GM12878 (cell line): ENCODE data around the gene PRKCI. TPM values are rescaled to one million over a fixed set of nuclear protein-coding genes. Genes with fewer than 3 reads are reported as not detected.
A peak's percentile ranks its signal among the peaks of the same experiment; 100 is the strongest.

Experiments
- ATAC-seq: fragments of 200-7000 bp; cut with Tn5 transposase; 3 replicates; pipeline ENCODE4 v1.9.1; 2020; ENCODE audit warnings: mild to moderate bottlenecking, moderate library complexity
- BruUV-seq: library from RNA; stranded (reverse); fragments of 400-500 nt; replicated peaks from 2 replicates; lab custom pipeline; 2021; lab: Mats Ljungman, UMichigan
- CTCF ChIA-PET: fragments of 300-600 bp; sonication (Branson Sonifier 250); formaldehyde crosslinking; extraction: SDS; loops from one replicate; lab custom pipeline; 2021; ENCODE audit warnings: inconsistent platforms; lab: Yijun Ruan, JAX
- POLR2A ChIA-PET: fragments of 350-600 bp; formaldehyde crosslinking; extraction: SDS; loops from one replicate; lab custom pipeline; 2021; ENCODE audit warnings: inconsistent platforms; lab: Charles Lee
- RAD21 ChIA-PET: fragments of 300-600 bp; sonication (Branson Sonifier 250); formaldehyde crosslinking; loops from one replicate; lab custom pipeline; 2023; ENCODE audit warnings: antibody characterized with exemption; ENCODE audit not compliant: unreplicated experiment; lab: Charles Lee
- SMC1A ChIA-PET: fragments of 300-600 bp; sonication (Branson Sonifier 250); formaldehyde crosslinking; loops from one replicate; lab custom pipeline; 2023; ENCODE audit not compliant: unreplicated experiment, uncharacterized antibody; lab: Charles Lee
- DNase-seq: peaks from one replicate; pipeline ENCODE4 v3.0.0-alpha.2; 2011; ENCODE audit warnings: low read depth, low spot score
- FAIRE-seq: peaks from 3 replicates; lab custom pipeline; 2011; peaks lifted over from hg19 to GRCh38; lab: Jason Lieb, UNC
- H2AFZ ChIP-seq: 2 replicates; pipeline ENCODE4 v1.6.0; 2011; ENCODE audit warnings: low read depth, low read length, control low read depth; ENCODE audit not compliant: control insufficient read depth
- H3K27ac ChIP-seq: 2 replicates; pipeline ENCODE4 v1.5.1; 2011; ENCODE audit warnings: control low read depth; ENCODE audit not compliant: control insufficient read depth, insufficient read depth
- H3K27me3 ChIP-seq, 2 experiments: replicated peaks in 1 of 2; 2 replicates each; pipeline versions ENCODE4 v1.6.0 to v1.6.1; 2011; ENCODE audit warnings: low read length in 1 of 2; ENCODE audit not compliant: control insufficient read depth in 2 of 2, insufficient read depth in 2 of 2
- H3K36me3 ChIP-seq, 2 experiments: 2 replicates each; pipeline ENCODE4 v1.5.1; 2011; ENCODE audit warnings: low read length in 1 of 2; ENCODE audit not compliant: control insufficient read depth in 2 of 2, insufficient read depth in 2 of 2
- H3K4me1 ChIP-seq: 2 replicates; pipeline ENCODE4 v1.6.1; 2011; ENCODE audit warnings: mild to moderate bottlenecking, low read length, moderate library complexity, mixed read lengths; ENCODE audit not compliant: control insufficient read depth, insufficient read depth
- H3K4me2 ChIP-seq: 2 replicates; pipeline ENCODE4 v1.6.0; 2011; ENCODE audit warnings: control low read depth; ENCODE audit not compliant: control insufficient read depth, insufficient read depth
- H3K4me3 ChIP-seq: fragments of 200-600 bp; sonication (generic); 2 replicates; pipeline ENCODE4 v1.5.1; 2016
- H3K79me2 ChIP-seq: 2 replicates; pipeline ENCODE4 v1.6.0; 2011; ENCODE audit warnings: low read length; ENCODE audit not compliant: control insufficient read depth, insufficient read depth
- H3K9ac ChIP-seq: 2 replicates; pipeline ENCODE4 v1.8.0; 2011; ENCODE audit warnings: low read length, control low read depth, mixed read lengths; ENCODE audit not compliant: control insufficient read depth, insufficient read depth
- H3K9me3 ChIP-seq: replicated peaks from 3 replicates; pipeline ENCODE4 v1.5.1; 2011; ENCODE audit warnings: mild to moderate bottlenecking, low read length; ENCODE audit not compliant: control insufficient read depth, insufficient read depth
- H4K20me1 ChIP-seq: 2 replicates; pipeline ENCODE4 v1.6.0; 2011; ENCODE audit not compliant: control insufficient read depth, insufficient read depth
- BCL11A ChIP-seq: IDR thresholded peaks from 2 replicates; pipeline ENCODE4 v1.6.1; 2011; ENCODE audit warnings: low read depth, low read length
- RAD21 ChIP-seq: IDR thresholded peaks from 2 replicates; pipeline ENCODE4 v1.6.1; 2011; ENCODE audit warnings: mild to moderate bottlenecking, low read depth, low read length, moderate library complexity; ENCODE audit not compliant: insufficient read depth
- ZNF622 ChIP-seq: fragments of 450-650 bp; IDR thresholded peaks from 2 replicates; pipeline ENCODE4 v1.6.1; 2017; ENCODE audit warnings: mild to moderate bottlenecking, inconsistent platforms
- WGBS: methylation state at CpG from one replicate; pipeline ENCODE4 v1.1.6; 2016; ENCODE audit warnings: low lambda C conversion rate; ENCODE audit not compliant: insufficient replicate concordance, insufficient coverage; ENCODE audit errors: missing lambda C conversion rate; 5-methylcytosine and 5-hydroxymethylcytosine counted together
- in situ Hi-C: fragments of 300-500 bp; cut with MboI; formaldehyde crosslinking; loops from 9 replicates; pipeline ENCODE4 v1.14.3; 2018; ENCODE audit warnings: mixed read lengths
- intact Hi-C: fragments of 100-400 bp; cut with micrococcal nuclease; formaldehyde crosslinking; loops from one replicate; pipeline ENCODE4 v1.14.2; 2022; ENCODE audit not compliant: unreplicated experiment
- polyA plus RNA-seq, 11 experiments: library from polyadenylated mRNA; depleted of rRNA in 4 of 11; unstranded in 6 of 11; stranded (reverse) in 5 of 11; fragments of >200 nt; fragmentation: Nextera tagmentation in 4 of 11; fragmentation: Illumina TruSeq in 1 of 11; extraction: Ambion mirVana in 4 of 11; extraction: Trizol in 1 of 11; gene quantifications; 1 replicate in 1 of 11; 2 replicates in 10 of 11; pipeline versions ENCODE4 v1.2.1 to v1.2.3, GENCODE V29; 2011 to 2016; ENCODE audit warnings: inconsistent platforms in 2 of 11, missing spikeins in 2 of 11, low read depth in 1 of 11
- small RNA-seq: library from RNA; depleted of rRNA; stranded (forward); fragments of <200 nt; gene quantifications from one replicate; pipeline ENCODE3, GENCODE V24; 2014
- total RNA-seq, 4 experiments: library from RNA; depleted of rRNA in 3 of 4; stranded (reverse); fragments of >200 nt in 3 of 4; fragmentation: Illumina TruSeq in 1 of 4; extraction: Trizol in 1 of 4; gene quantifications; 2 replicates each; pipeline versions ENCODE4 v1.2.1 to v1.2.3, GENCODE V29; 2013 to 2021

Gene PRKCI
- total and polyA plus RNA-seq, 10 of the 15 experiments (the other 5 are each of a cell fraction or from before 2014, with no cell fraction given) = 3.5 to 15.4 (median 11.8) TPM

DNA sequence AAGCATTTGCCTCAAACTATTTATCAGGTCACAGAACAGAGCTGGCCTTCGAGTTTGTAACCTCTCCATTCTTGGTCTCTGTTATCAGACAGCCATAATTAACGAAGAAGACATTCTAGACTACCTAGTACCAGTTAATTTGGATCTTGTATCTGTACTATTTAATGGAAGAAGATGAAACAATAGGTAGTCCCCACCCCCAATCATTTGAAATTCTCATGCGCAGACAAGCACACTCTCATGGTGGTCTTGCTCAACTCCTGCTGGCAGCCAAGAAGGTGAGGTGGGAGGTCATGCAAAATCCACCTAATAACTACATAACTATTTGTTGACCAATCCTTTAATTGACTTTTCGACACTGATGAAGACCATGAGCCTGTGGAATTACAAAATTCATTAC lies 132.5 kb downstream of the PRKCI start:
- H3K79me2 ChIP-seq = peaks cover 11% of the 10 kb centered on the region
- FAIRE-seq (no peak), ATAC-seq (no peak), DNase-seq (no peak)
- in situ Hi-C loops (no loop called here), intact Hi-C loops (loop anchor here (5.0 to 10.0 kb wide), 6 partner anchors 97 to 1453 kb away; partner anchors contain the start of genes MYNN, PHC3 and TNIK)
- H3K9me3 ChIP-seq = no peaks in the 10 kb centered on the region
- H4K20me1 ChIP-seq = no peaks in the 10 kb centered on the region
- H3K9ac ChIP-seq = no peak overlapping the region
- no peaks in the 10 kb centered on the region for H3K36me3 ChIP-seq
- CTCF ChIA-PET = no interaction called here
- RAD21 ChIA-PET = no interaction called here
- peak overlapping the region; percentile 97 for H3K4me2 ChIP-seq
- H3K27me3 ChIP-seq = no peaks in the 10 kb centered on the region
- SMC1A ChIA-PET = interaction anchor here (1.0 to 1.2 kb wide), 2 partner anchors 20 to 377 kb away, joined by 3 read pairs; no protein-coding TSS in a partner anchor
- peaks cover 42% of the 10 kb centered on the region for H3K4me1 ChIP-seq
- TF ChIP-seq RAD21 (no peak), BCL11A (no peak), ZNF622 (no peak)
- H2AFZ ChIP-seq = no peak overlapping the region
- H3K4me3 ChIP-seq = no peak overlapping the region
- POLR2A ChIA-PET = no interaction called here
- WGBS = 89% methylated on average over 4 of the region's 4 CpGs
- BruUV-seq = no TSS peak
- no peak overlapping the region for H3K27ac ChIP-seq

Small RNA genes within 50 kb of the gene (small RNA-seq; reads per million reads assigned to genes)
- not detected for gene RF00019

Other genes with a start within 250 kb of the PRKCI start
- 35.6 and 35.9 TPM in 2 replicates for gene GPR160, start 184.4 kb upstream of the PRKCI start, total RNA-seq (2014; rRNA removed)
- gene GPR160, start 184.4 kb upstream of the PRKCI start, total RNA-seq (2014; rRNA removed; fragmentation: Illumina TruSeq; extraction: Trizol) = 36.3 and 36.4 TPM in 2 replicates
- gene GPR160, start 184.4 kb upstream of the PRKCI start, total RNA-seq (2021) = 21.7 and 24.6 TPM in 2 replicates
- gene GPR160, start 184.4 kb upstream of the PRKCI start, polyA plus RNA-seq (2011; rRNA removed) = 1.2 and 2.2 TPM in 2 replicates
- gene GPR160, start 184.4 kb upstream of the PRKCI start, polyA plus RNA-seq (2014; fragmentation: Illumina TruSeq; extraction: Trizol) = 41.9 and 44.1 TPM in 2 replicates
- 10 to 100 TPM in 1 of 2 experiments, 1 to 10 TPM in 1; 8.8 to 14.4 TPM for gene GPR160, start 184.4 kb upstream of the PRKCI start, polyA plus RNA-seq (2014; fragmentation: Nextera tagmentation; extraction: Ambion mirVana)
- gene GPR160, start 184.4 kb upstream of the PRKCI start, polyA plus RNA-seq (2014; rRNA removed) = 25.9 and 28.2 TPM in 2 replicates
- 10 to 100 TPM; 53.9 to 57.7 TPM for gene GPR160, start 184.4 kb upstream of the PRKCI start, polyA plus RNA-seq (2016; fragmentation: Nextera tagmentation; extraction: Ambion mirVana)
- gene PHC3, start 40.7 kb upstream of the PRKCI start, total RNA-seq (2014; rRNA removed) = 14.2 and 15.2 TPM in 2 replicates
- gene PHC3, start 40.7 kb upstream of the PRKCI start, total RNA-seq (2014; rRNA removed; fragmentation: Illumina TruSeq; extraction: Trizol) = 20.5 and 25.2 TPM in 2 replicates
- 25.4 and 31.0 TPM in 2 replicates for gene PHC3, start 40.7 kb upstream of the PRKCI start, total RNA-seq (2021)
- gene PHC3, start 40.7 kb upstream of the PRKCI start, polyA plus RNA-seq (2011; rRNA removed) = 36.4 and 58.0 TPM in 2 replicates
- 18.9 and 21.4 TPM in 2 replicates for gene PHC3, start 40.7 kb upstream of the PRKCI start, polyA plus RNA-seq (2014; fragmentation: Illumina TruSeq; extraction: Trizol)
- gene PHC3, start 40.7 kb upstream of the PRKCI start, polyA plus RNA-seq (2014; fragmentation: Nextera tagmentation; extraction: Ambion mirVana) = 1 to 10 TPM; 3.3 to 5.8 TPM
- 12.1 and 15.0 TPM in 2 replicates for gene PHC3, start 40.7 kb upstream of the PRKCI start, polyA plus RNA-seq (2014; rRNA removed)
- 10 to 100 TPM; 57.7 to 62.3 TPM for gene PHC3, start 40.7 kb upstream of the PRKCI start, polyA plus RNA-seq (2016; fragmentation: Nextera tagmentation; extraction: Ambion mirVana)
- gene SKIL, start 135.3 kb downstream of the PRKCI start, total RNA-seq (2014; rRNA removed) = 10.5 and 14.7 TPM in 2 replicates
- 13.6 and 14.7 TPM in 2 replicates for gene SKIL, start 135.3 kb downstream of the PRKCI start, total RNA-seq (2014; rRNA removed; fragmentation: Illumina TruSeq; extraction: Trizol)
- gene SKIL, start 135.3 kb downstream of the PRKCI start, total RNA-seq (2021) = 14.4 and 14.8 TPM in 2 replicates
- gene SKIL, start 135.3 kb downstream of the PRKCI start, polyA plus RNA-seq (2011; rRNA removed) = 4.7 and 6.5 TPM in 2 replicates
- 6.0 and 9.3 TPM in 2 replicates for gene SKIL, start 135.3 kb downstream of the PRKCI start, polyA plus RNA-seq (2014; fragmentation: Illumina TruSeq; extraction: Trizol)
- gene SKIL, start 135.3 kb downstream of the PRKCI start, polyA plus RNA-seq (2014; fragmentation: Nextera tagmentation; extraction: Ambion mirVana) = 1 to 10 TPM; 2.7 to 5.7 TPM
- 5.1 and 5.9 TPM in 2 replicates for gene SKIL, start 135.3 kb downstream of the PRKCI start, polyA plus RNA-seq (2014; rRNA removed)
- gene SKIL, start 135.3 kb downstream of the PRKCI start, polyA plus RNA-seq (2016; fragmentation: Nextera tagmentation; extraction: Ambion mirVana) = 1 to 10 TPM; 7.4 TPM
- 0.16 TPM in 1 of 2 replicates, not detected in the other for gene CLDN11, start 196.4 kb downstream of the PRKCI start, total RNA-seq (2014; rRNA removed)
- not detected in 2 replicates for gene CLDN11, start 196.4 kb downstream of the PRKCI start, total RNA-seq (2014; rRNA removed; fragmentation: Illumina TruSeq; extraction: Trizol)
- 0.15 and 0.29 TPM in 2 replicates for gene CLDN11, start 196.4 kb downstream of the PRKCI start, total RNA-seq (2021)
- gene CLDN11, start 196.4 kb downstream of the PRKCI start, polyA plus RNA-seq (2011; rRNA removed) = not detected in 2 replicates
- not detected in 2 replicates for gene CLDN11, start 196.4 kb downstream of the PRKCI start, polyA plus RNA-seq (2014; fragmentation: Illumina TruSeq; extraction: Trizol)
- not detected for gene CLDN11, start 196.4 kb downstream of the PRKCI start, polyA plus RNA-seq (2014; fragmentation: Nextera tagmentation; extraction: Ambion mirVana)
- not detected in 2 replicates for gene CLDN11, start 196.4 kb downstream of the PRKCI start, polyA plus RNA-seq (2014; rRNA removed)
- gene CLDN11, start 196.4 kb downstream of the PRKCI start, polyA plus RNA-seq (2016; fragmentation: Nextera tagmentation; extraction: Ambion mirVana) = not detected